ENCODE data around the gene TBL1Y. TPM values are rescaled to one million over a fixed set of nuclear protein-coding genes. Genes with fewer than 3 reads are reported as not detected.
A peak's percentile ranks its signal among the peaks of the same experiment; 100 is the strongest.
"Not testable (repeated sequence)": the region's sequence is repeated elsewhere in the genome, so short reads cannot be mapped to it uniquely, and the experiment has no call there.

Gene TBL1Y
- total RNA-seq = under 1 TPM in 2 of 3 donors, not detected in 1; 0.20 to 0.25 TPM
- long read RNA-seq, donor 1 = 0 reads
- long read RNA-seq, donor 2 = 0 reads

DNA sequence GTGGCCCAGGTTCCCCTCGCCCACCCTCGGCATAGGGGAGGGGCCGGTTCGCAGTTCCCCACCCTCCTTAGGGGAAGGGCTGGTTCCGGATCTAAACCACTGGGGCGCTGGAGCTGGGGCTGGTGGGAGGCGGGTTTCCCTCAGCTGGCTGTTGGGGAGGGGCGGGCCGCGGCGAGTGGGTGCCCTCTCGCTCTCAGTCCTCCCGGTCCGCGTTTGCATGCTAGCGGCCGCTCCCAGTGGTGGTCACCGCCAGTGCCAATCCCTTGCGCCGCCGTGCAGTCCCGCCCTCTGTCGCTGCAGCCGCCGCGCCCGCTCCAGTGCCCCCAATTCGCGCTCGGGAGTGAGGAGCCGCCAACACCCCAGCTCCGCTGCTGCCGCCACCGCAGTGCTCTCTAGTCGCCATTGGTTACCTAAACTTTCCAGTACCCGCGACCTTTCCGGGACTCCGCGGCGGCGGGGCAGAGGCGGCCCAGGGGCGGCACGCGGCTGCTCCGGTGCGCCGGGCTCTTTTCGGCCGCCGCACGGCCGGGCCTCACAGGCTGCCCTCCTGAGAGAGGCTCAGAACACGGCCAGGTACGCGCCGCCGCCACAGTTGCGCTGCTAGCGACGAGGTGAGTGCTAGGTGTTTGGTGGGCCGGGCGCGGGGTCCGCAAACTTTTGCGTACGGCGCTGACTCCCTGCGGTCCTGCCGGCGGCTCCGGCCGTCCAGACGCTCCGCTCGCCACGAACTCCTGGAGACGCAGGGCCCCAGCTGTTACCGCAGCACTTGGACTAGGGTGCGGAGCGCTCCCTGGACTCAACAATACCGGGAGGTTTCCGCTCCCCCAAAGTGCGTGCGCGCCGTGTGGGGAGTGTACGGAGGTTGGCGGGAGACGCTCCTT lies at the start of gene TBL1Y:
Gene TBL1Y, plus strand, starts transcription at position 326 of the 881 bp plus-strand sequence. CDS start 114,388 bp downstream, outside the sequence.
- Histone ChIP-seq H3K4me1 (ENCODE audit: low read depth) (no peaks in the 10 kb centered on the region), H3K9me3 (no peaks in the 10 kb centered on the region), H3K4me3 (no peak within 1 kb of the TSS), H3K36me3 (ENCODE audit: low read depth) (no peaks in the 10 kb centered on the region)
- DNase-seq (peak in 2 of 3 donors; percentile 25 to 55), ATAC-seq (no peak)
- TF ChIP-seq, protein P1, sequence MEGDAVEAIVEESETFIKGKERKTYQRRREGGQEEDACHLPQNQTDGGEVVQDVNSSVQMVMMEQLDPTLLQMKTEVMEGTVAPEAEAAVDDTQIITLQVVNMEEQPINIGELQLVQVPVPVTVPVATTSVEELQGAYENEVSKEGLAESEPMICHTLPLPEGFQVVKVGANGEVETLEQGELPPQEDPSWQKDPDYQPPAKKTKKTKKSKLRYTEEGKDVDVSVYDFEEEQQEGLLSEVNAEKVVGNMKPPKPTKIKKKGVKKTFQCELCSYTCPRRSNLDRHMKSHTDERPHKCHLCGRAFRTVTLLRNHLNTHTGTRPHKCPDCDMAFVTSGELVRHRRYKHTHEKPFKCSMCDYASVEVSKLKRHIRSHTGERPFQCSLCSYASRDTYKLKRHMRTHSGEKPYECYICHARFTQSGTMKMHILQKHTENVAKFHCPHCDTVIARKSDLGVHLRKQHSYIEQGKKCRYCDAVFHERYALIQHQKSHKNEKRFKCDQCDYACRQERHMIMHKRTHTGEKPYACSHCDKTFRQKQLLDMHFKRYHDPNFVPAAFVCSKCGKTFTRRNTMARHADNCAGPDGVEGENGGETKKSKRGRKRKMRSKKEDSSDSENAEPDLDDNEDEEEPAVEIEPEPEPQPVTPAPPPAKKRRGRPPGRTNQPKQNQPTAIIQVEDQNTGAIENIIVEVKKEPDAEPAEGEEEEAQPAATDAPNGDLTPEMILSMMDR (IDR thresholded peaks at IDR 0.05) = no peak
- intact Hi-C loops (cut with DNase I, micrococcal nuclease) = no loop called here

DNA sequence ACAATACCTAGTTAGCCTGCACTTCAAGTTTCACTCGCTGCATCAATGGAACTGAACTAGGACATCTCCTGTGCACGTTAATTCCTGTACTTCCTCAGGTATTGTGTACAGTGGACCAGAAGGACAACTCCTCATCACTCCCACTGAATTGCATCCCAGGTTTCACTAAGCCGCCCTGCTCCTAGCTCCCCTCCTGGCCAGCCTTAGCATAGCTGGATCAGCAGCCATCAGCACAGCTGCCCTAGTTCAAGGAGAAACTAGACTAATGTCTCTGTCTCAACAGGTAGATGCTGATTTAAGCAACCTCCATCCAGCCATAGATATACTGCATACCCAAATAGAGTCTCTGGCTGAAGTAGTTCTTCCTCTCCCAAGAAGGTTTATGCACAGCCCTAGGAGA lies 16.0 kb upstream of the TBL1Y start:
- Histone ChIP-seq H3K9me3 (no peaks in the 10 kb centered on the region), H3K4me1 (ENCODE audit: low read depth) (no peaks in the 10 kb centered on the region), H3K4me3 (no peak overlapping the region), H3K36me3 (ENCODE audit: low read depth) (no peaks in the 10 kb centered on the region)
- TF ChIP-seq, protein P1 (IDR thresholded peaks at IDR 0.05) = no peak
- intact Hi-C loops (cut with DNase I, micrococcal nuclease) = no loop called here
- DNase-seq (no peak), ATAC-seq (no peak)

DNA sequence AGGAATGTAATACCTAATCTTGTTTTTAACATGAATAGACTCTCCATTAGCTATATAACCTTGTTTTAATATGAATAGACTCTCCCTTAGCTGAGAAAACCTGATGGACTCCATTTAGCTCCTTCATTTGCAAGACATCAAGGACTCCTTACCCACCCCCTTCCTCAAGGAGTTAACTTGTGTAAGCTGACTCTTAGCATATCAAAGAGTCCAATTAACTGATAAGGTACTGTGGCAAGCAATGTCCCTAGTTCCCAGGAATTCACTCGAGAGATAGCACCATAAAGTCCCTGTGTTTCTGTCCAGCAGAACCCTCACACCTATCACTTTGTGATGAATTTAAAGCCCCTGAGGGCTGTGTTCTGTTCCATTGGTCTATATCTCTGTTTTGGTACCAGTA lies 15.3 kb upstream of the TBL1Y start:
- intact Hi-C loops (cut with DNase I, micrococcal nuclease) = no loop called here
- ATAC-seq = no peak
- no peaks in the 10 kb centered on the region for H3K9me3 ChIP-seq

DNA sequence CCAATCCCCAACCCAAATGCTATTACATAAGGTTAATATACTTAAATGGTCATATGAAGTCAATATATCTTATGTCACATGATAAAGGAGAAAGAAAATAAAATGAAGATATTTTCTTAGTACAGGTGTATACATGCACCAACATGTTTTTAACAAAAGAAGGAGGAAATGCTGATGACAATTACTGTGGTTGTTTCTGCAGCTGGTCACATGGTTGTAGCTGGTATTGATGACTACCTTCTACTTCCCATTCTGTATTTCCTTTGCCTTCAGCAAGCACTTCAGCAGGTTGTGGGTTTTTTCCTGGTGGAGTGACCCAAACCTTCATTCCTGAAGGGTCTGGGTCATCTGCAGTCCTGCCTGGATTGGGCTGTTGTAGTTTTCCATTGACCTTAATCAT lies 8.4 kb upstream of the TBL1Y start:
- intact Hi-C loops (cut with DNase I, micrococcal nuclease); H3K4me1 ChIP-seq (ENCODE audit: low read depth); H3K36me3 ChIP-seq (ENCODE audit: low read depth); H3K4me3 ChIP-seq; ATAC-seq; H3K9me3 ChIP-seq; DNase-seq: not testable (repeated sequence)

More for the DNA sequence above, 15.3 kb upstream of the TBL1Y start:
- H3K36me3 ChIP-seq (ENCODE audit: low read depth) = no peaks in the 10 kb centered on the region
- no peaks in the 10 kb centered on the region for H3K4me1 ChIP-seq (ENCODE audit: low read depth)
- DNase-seq = no peak
- TF ChIP-seq, protein P1 (IDR thresholded peaks at IDR 0.05) = no peak
- H3K4me3 ChIP-seq = no peak overlapping the region

DNA sequence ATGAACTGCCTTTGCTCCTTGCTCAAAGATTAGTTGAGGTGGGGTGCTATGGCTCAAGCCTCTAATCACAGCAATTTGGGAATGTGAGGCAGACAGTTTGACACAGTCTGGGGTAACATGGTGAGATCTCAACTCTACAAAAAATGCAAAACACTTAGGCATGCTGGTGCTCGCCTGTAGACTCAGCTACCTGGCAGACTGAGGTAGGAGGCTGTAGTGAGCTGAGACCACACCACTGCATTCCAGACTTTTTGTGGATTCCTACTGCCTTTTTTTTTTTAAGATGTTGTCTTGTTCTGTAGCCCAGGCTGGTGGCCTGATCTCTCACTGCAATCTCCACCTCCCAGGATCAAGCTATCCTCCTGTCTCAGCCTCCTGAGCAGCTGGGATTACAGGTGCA lies 2.9 kb upstream of the TBL1Y start:
- Histone ChIP-seq H3K4me3 (no peak overlapping the region), H3K36me3 (ENCODE audit: low read depth) (no peaks in the 10 kb centered on the region), H3K4me1 (ENCODE audit: low read depth) (no peaks in the 10 kb centered on the region), H3K9me3 (no peaks in the 10 kb centered on the region)
- DNase-seq (no peak), ATAC-seq (no peak)
- TF ChIP-seq, protein P1 (IDR thresholded peaks at IDR 0.05) = no peak
- intact Hi-C loops (cut with DNase I, micrococcal nuclease) = no loop called here

DNA sequence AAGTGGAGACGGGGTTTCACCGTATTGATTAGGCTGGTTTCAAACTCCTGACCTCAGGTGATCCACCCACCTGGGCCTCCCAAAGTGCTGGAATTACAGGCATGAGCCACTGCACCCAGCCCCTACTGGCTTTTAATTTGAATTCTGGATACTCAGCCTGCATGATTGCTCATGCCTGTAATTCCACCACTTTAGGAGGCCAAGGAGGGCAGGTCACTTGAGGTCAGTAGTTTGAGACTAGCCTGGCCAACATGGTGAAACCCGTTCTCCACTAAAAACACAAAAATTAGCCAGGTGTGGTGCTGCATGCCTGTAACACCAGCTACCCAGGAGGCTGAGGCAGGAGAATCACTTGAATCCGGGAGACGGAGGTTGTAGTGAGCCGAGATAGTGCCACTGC lies 2.5 kb upstream of the TBL1Y start:
- intact Hi-C loops (cut with DNase I, micrococcal nuclease); H3K4me1 ChIP-seq (ENCODE audit: low read depth); ATAC-seq; H3K4me3 ChIP-seq; DNase-seq; H3K36me3 ChIP-seq (ENCODE audit: low read depth); H3K9me3 ChIP-seq: not testable (repeated sequence)
